ENCODE data around the gene RPL22.

GRCh38 chr1:6247651-6248050 lies 48.3 kb upstream of the RPL22 start:
- TF ChIP-seq POLR2AphosphoS5 (IDR thresholded peaks at IDR 0.05; ENCODE audit: low read depth, low read length) (no peak), TAF1 (IDR thresholded peaks at IDR 0.05; ENCODE audit: low read depth, low read length) (no peak), POLR2A (IDR thresholded peaks at IDR 0.05; ENCODE audit: low read depth, low read length) (no peak), PAX5 (IDR thresholded peaks at IDR 0.05; ENCODE audit: insufficient read depth, low read length, severe bottlenecking) (no peak), SPI1 (IDR thresholded peaks at IDR 0.05; ENCODE audit: low read depth, low read length) (no peak)
